ENCODE measurements around the gene RIC1.
"Not testable (repeated sequence)": the region's sequence is repeated elsewhere in the genome, so short reads cannot be mapped to it uniquely, and the experiment has no call there.

The RIC1 gene

GRCh38 chr9:5735072-5735471 lies 106.2 kb downstream of the RIC1 start:
- DNase-seq = no peak

DNA sequence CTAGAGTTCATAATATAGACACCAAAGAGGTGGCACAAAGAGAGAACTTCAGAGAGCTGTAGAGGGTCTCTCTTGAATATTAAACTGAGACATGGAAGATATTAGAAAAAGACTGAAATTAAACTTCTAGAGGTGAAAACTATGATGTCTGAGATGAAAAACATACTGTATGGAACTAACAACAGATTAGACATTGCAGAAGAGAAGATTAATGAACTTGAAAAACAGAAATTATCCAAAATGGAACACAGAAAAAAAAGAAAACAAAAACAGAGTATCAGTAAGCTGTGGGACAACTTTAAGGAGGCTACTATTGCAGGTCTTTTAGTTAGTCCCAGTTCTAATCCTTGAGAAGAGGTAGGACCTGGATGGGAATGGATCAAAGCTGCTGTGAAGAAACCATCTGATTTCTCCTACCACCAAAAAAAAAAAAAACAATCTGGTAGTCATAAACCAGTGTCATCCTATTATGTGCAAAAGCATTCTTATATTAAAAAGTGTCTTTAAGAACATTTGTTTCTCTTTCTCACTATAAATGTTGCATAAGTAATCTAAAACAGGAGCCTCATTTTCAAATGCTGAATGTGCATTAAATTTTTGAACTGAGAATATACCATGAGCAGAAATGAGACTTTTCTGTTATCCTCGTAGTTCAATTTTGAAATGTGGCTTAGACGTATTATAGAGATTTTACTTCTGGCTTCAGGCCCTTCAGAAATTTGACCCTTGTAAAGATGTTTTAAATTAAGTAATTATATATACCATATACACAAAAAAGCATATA lies 107.8 kb downstream of the RIC1 start:
- DNase-seq = no peak

DNA sequence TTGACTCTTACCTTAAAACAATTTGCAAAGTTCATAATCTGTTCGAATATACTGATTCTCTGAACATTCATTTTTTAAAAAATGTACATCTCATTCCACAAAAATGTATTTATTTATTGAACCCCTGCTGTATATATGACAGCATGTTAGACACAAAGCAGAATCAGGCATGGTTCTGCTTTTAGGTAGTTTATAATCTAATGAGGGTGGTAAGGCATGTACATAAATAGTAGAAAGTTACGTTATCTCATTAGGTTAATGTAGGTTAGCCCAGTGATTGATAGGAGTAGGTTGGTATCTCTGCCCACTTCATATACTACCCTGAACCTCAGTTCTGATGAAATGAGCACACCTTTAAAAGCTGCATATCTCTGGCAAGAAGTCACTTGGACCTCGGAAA lies 114.2 kb downstream of the RIC1 start:
- DNase-seq = no peak

DNA sequence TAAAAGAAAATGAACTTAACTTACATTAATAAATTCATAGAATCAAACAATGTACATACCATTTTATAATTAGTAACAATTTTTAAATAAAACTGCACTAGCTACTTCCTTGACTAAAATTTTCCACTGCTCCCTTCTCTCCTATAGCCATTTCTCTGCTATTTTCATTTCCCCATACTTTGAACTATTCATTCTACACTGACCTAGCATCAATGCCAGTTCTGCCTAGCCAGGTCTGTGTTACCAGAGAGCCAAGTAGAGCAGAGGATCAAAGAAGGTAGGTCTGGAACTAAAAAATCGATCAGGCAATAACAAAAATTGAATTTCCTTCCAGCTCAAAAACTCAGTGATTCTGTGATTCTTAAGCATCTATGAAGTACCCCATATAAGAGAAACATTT lies 119.5 kb downstream of the RIC1 start:
- no peak for DNase-seq

DNA sequence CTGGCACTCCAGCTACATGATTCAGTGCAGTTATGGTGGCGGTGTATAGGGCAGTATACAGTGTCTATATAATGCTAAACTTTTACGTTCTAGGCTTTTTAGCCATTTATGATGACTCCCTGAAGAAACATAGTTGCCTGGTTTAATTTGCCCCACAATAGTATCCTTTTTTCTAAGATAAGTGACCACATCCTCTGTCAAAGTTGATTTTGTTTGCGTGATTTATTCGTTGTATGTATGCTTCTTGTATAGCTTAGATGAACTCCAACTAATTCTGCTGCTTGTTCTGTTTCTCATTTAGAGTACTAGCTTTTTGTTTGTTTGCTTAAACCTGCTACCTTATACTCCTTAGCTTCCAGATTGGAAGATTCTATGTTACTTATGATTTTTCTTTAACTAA lies 120.4 kb downstream of the RIC1 start:
- no peak for DNase-seq

DNA sequence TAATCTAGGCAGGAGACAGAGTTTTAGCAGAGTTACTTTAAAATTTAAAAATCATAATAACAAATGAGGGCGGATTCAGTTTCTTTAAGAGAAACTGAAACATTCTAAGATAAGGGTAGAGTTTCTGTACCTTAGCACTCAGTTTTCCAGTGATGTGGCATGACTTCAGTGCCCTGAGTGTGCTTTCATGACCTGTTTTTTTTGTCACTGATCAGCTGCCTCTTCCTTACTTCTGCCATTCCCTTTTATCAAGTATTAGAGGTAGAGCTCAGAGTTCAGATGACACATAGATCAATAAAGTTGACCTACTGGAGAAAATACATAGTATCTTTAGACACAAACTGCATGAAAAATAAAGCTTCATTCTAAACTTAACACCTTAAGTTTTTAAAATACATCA lies 121.7 kb downstream of the RIC1 start:
- no peak for DNase-seq

DNA sequence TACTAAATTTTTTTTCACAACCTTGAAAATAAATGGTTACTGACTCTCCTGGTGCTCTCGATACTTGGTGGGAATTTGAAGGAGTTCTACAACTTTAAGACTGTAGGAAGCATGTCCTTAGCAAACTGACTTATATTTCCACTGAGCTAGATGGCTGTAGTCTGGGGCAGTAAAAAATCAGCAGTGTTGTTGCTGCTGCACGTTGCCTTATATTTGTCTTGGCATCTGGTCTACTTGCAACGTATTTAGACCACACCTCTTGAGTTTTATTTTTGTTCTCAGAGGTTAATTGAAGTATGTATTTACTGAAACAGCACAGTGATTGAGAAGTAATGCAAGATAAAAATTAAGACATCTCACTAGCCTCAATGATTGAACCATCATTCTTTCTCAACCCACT lies 127.7 kb downstream of the RIC1 start:
- no peak for DNase-seq

DNA sequence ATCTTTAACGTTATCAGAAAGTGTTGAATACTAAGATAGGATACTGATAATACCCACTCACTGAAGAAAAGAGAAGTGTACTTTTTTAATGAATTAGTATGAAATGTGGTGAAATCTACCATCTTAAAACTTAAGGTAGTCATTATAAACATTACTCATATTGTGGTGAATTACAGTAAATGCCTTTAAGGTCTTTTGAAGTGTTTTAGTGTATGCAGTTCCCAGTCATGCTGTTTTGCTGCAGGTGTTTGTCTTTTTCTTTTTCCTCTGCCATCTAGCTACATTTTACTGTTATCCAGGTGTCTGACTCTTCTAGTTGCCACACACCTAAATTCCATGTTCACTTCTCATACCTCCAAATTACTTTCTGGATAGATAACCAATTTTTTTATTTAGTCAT lies 131.4 kb downstream of the RIC1 start:
- no peak for DNase-seq

DNA sequence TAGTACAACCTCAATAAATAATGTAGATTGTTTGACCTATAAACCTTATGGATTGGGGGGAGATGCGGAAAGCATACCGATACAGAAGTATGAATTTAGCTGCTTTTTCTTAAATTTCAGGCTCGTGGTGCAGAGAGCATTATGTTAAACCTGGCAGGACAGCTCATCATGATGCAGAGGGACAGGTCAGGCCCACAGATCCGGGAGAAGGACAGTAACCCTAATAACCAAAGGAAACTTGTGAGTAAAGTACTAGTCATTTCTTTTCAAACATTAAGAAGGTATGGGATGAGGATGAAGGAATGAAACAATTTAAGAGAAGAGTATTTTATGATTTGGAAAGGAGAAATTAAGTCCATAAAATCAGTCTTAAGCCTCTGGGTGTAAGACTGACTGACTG lies 133.5 kb downstream of the RIC1 start:
- no peak for DNase-seq

DNA sequence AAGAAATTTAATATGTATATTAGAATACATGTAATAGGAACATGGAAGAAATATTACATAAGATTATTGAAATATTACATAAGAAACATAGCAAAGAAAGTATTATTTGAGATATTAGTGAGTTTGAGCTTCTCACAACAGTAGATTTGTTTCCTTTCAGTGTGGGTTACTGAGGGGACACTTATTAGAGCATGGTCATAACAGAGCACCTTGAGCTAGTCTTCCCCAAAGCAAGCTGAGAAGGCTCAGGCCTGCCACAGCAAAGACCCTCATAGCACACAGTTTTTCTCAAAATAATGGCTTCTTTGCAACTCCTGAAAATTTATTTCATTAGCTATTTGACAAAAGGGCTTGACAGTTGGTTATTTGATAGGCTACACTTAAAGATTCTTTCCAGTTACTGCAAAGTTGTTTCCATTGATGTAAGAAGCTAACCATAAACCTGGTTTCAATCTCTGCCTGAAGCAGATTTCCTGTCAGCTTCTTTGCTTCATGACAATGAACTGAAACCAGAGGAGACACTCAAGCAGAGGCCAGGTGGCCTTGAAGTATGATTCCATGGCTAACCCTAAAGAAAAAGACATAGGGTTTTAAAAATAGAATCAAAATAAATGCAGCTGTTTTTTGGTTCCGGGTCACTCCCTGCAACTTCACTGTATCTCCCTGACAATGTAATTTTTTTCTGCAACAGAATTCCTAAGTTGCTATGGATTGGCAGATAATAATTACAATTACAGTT lies 135.4 kb downstream of the RIC1 start:
- DNase-seq = no peak

GRCh38 chr9:5767968-5768932 lies 139.3 kb downstream of the RIC1 start:
- DNase-seq = no peak

DNA sequence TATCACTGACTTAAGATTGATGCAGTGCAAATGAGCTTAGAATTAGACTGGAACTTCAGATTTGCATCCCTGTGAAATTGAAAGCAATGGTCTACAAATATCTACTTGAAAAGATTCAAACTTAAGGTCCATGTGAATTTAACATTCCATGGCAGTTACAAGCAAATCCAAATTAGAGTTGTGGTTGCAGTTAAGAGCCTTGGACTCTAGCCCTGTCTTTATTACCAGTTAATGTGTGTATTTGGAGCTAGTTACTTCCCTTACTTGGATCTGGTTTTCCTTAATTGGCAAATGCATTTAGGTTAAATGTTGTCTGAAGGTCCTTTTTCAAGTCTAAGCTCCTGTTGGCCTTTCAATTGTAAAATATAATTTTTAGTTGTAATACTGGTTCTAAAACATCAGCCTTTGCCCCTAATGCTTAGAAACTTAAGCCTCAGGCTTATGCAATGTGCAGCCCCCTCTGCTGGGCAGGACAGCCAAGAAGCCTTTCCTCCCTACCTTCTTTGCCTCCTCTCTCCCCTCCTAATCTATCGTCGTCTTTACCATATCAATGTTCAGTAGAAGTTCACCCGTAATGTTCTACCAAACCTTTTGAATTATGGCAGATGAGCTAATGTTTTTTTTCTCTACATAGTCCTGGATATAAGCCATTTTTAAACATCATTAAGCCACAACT lies 144.6 kb downstream of the RIC1 start:
- no peak for DNase-seq

GRCh38 chr9:5778805-5779204 lies 149.9 kb downstream of the RIC1 start:
- no peak for DNase-seq

DNA sequence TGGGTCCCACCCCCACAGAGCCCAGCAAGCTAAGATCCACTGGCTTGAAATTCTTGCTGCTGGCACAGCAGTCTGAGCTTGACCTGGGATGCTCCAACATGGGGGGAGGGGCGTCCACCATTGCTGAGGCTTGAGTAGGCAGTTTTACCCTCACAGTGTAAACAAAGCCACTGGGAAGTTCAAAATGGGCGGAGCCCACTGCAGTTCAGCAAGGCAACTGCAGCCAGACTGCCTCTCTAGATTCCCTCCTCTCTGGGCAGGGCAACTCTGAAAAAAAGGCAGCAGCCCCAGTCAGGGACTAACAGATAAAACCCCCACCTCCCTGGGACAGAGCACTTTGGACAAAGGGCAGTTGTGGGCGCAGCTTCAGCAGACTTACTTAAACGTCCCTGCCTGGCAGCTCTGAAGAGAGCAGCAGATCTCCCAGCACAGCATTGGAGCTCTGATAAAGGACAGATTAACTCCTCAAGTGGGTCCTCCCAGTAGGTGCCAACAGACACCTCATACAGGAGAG lies 150.9 kb downstream of the RIC1 start:
- DNase-seq = not testable (repeated sequence)

DNA sequence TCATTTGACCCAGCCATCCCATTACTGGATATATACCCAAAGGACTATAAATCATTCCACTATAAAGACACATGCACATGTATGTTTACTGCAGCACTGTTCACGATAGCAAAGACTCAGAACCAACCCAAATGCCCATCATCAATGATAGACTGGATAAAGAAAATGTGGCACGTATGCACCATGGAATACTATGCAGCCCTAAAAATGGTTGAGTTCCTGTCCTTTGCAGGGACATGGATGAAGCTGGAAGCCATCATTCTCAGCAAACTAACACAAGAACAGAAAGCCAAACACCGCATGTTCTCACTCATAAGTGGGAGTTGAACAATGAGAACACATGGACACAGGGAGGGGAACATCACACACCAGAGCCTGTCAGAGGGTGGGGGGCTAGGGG lies 154.5 kb downstream of the RIC1 start:
- DNase-seq = not testable (repeated sequence)

GRCh38 chr9:5783982-5784381 lies 155.1 kb downstream of the RIC1 start:
- DNase-seq = no peak

DNA sequence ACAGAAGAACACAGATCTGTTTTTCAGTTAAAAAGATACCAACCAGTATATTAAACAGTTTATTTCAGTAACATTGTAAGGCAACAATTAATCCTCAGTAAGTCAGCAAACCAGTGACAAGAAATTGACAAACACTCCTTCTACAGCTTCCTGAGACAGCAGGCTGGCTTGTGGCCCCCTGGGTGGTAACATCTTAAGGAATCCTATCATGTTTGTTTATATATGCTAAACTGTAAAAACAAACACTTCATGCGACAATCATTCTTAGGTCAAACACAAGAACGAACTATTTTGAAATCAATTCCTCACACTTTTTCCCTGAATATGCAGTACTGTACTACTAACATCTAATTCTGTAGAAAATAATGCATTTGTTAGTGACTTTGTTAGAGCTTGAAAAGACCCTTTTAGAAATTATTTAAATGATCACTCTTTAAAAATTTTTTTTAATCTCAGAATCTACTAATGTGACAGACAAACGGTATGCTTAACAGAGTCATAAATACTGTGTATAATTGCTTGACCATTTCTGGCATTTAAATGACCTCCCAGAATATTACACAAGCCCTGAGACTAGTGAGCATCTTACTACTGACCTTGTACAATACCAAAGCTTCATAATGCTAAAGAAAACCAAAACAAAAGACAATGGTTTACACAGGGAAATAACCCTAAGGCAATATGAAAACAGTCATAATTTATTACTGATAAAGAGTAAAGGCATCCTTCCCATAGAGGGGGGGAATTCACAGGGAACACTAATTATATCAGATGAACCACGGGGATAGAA lies 155.8 kb downstream of the RIC1 start:
- DNase-seq = no peak

GRCh38 chr9:5786370-5787127 lies 157.6 kb downstream of the RIC1 start:
- no peak for DNase-seq

- DNase-seq = no peak
Observed at GRCh38 chr9:5787220-5787619, 158.3 kb downstream of the RIC1 start.

DNA sequence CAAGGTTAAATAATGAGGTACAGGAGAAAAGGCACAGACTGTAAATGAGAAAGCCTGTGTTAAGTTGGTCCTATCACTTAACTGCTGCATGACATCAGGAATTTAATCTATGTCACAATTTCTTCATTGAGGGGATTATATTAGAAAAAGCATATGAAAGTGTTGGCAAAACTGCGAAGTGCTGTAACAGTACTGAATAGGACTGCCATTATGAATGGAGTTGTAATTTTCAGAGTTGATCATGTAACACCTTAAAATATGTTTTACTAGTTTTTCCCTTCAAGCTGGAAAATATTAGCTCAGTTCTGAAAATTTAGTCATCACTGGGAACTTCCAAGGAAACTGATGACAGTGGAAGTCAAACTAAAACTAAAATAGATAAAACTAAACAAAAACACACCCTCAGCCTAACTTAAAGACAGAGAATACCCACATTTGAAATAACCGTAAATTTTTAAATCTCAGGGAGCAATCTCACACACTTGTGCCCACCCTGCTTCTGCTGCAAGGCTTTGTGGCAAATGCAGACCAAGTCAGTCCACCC lies 158.9 kb downstream of the RIC1 start:
- DNase-seq = no peak

GRCh38 chr9:5789489-5789888 lies 160.6 kb downstream of the RIC1 start:
- DNase-seq = no peak

All from SW 1271 (cell line).